A549 (cell line): Measurements from ENCODE around the gene COG7.

ENCODE experiments used
- BHLHE40 ChIP-seq: IDR thresholded peaks from 2 replicates; pipeline ENCODE4 v1.6.1; 2012; ENCODE audit warnings: low read depth, low read length, inconsistent platforms
- CHD2 ChIP-seq: fragments of 150-350 bp; IDR thresholded peaks from 2 replicates; pipeline ENCODE4 v1.6.1; 2014; ENCODE audit warnings: low read length; ENCODE audit not compliant: partially characterized antibody
- CHD4 ChIP-seq: fragments of 200-600 bp; sonication (generic); IDR thresholded peaks from 2 replicates; pipeline ENCODE4 v1.6.1; 2016; ENCODE audit warnings: antibody characterized with exemption, mild to moderate bottlenecking, borderline replicate concordance
- CTCF ChIP-seq: fragments of >200 bp; sonication (Bioruptor Twin); formaldehyde crosslinking; IDR thresholded peaks from 3 replicates; pipeline ENCODE4 v1.5.1; 2016
- EHMT2 ChIP-seq: fragments of 200-600 bp; sonication (generic); IDR thresholded peaks from 2 replicates; pipeline ENCODE4 v1.6.1; 2016; ENCODE audit warnings: antibody characterized with exemption, low read depth, mild to moderate bottlenecking, moderate library complexity
- JUNB ChIP-seq: fragments of >200 bp; sonication (Bioruptor Twin); formaldehyde crosslinking; IDR thresholded peaks from 2 replicates; pipeline ENCODE4 v1.6.1; 2016
- POLR2A ChIP-seq: IDR thresholded peaks from 2 replicates; pipeline ENCODE4 v1.6.1; 2012; ENCODE audit warnings: mild to moderate bottlenecking, low read length
- RAD21 ChIP-seq, 2 experiments: fragments of >200 bp in 1 of 2; sonication (Bioruptor Twin) in 1 of 2; formaldehyde crosslinking in 1 of 2; IDR thresholded peaks in 1 of 2; conservative IDR thresholded peaks in 1 of 2; 2 replicates in 1 of 2; 3 replicates in 1 of 2; pipeline ENCODE4 v1.6.1; 2012 to 2018; ENCODE audit warnings: inconsistent platforms in 1 of 2
- RFX5 ChIP-seq: fragments of 450-650 bp; IDR thresholded peaks from 2 replicates; pipeline ENCODE4 v1.7.1; 2014; ENCODE audit warnings: antibody characterized with exemption, mild to moderate bottlenecking, moderate library complexity
- SREBF2 ChIP-seq: fragments of 450-650 bp; IDR thresholded peaks from 2 replicates; pipeline ENCODE4 v1.6.1; 2014; ENCODE audit warnings: mild to moderate bottlenecking, moderate library complexity

DNA sequence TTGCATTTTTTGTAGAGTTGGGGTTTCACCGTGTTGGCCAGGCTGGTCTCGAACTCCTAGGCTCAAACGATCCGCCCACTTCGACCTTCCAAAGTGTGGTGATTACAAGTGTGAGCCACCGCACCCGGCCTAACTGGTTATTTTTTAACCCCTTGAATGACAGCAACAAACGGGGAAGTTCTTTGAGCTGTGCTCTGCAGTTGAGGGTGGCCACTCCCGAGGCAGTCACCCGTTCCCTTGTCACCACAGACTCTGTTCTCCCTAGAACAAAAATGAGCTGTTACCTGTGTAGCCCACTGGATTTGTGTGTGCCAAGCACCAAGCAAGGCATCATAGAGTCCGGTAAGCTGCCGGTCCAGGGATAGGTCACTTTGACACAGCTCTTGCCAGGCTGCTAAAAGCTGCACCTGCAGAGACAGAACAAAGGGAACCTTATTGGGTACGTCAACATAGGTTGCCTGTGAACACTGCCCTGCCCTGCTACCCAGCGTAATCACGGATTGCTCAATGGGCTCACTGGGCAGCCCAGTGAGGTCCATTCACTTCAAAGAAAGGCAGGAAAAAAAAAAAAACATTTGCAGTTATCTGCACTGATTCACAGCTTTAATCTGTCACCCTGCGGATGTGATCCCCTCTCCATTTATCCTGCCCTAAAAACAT lies 19.6 kb downstream of the COG7 start:
- TF ChIP-seq SREBF2 (no peak), POLR2A (no peak), CTCF (no peak), EHMT2 (no peak), JUNB (no peak), RFX5 (no peak), CHD2 (no peak), CHD4 (no peak), BHLHE40 (no peak), RAD21 (conservative IDR thresholded peaks at IDR 0.05 in 1 of 2, IDR thresholded peaks at IDR 0.05 in 1 of 2) (no peak)
